ENCODE measurements around the gene MCTP1.

- TF ChIP-seq CTCF (conservative IDR thresholded peaks at IDR 0.05; ENCODE audit: low read length) (no peak), EZH2phosphoT487 (IDR thresholded peaks at IDR 0.05; ENCODE audit: borderline replicate concordance) (no peak)
Measured at GRCh38 chr5:94702729-94703128, 582.2 kb downstream of the MCTP1 start.
